H1 (cell line): ENCODE measurements around the gene CMIP. TPM values are rescaled to one million over a fixed set of nuclear protein-coding genes. Genes with fewer than 3 reads are reported as not detected.

Experiments used
- CTCF ChIA-PET: fragments of 300-600 bp; sonication (Branson Sonifier 250); formaldehyde crosslinking; loops from one replicate; lab custom pipeline; 2021; ENCODE audit not compliant: partially characterized antibody; lab: Charles Lee
- POLR2A ChIA-PET: fragments of 300-600 bp; sonication (Branson Sonifier 250); formaldehyde crosslinking; loops from one replicate; lab custom pipeline; 2021; ENCODE audit warnings: inconsistent platforms; ENCODE audit not compliant: partially characterized antibody; lab: Charles Lee
- DNase-seq, 2 experiments: peaks; one replicate each; pipeline versions ENCODE4 v3.0.0 to v3.0.0-alpha.2; 2010 to 2022; ENCODE audit warnings: low spot score in 2 of 2, low read depth in 1 of 2, mixed read lengths in 1 of 2
- FAIRE-seq: peaks from 2 replicates; lab custom pipeline; 2011; peaks lifted over from hg19 to GRCh38; lab: Jason Lieb, UNC
- H2AFZ ChIP-seq: 2 replicates; pipeline ENCODE4 v1.8.1; 2012; ENCODE audit warnings: low read length, inconsistent platforms
- H2AK5ac ChIP-seq: 2 replicates; pipeline ENCODE4 v1.6.1; 2013; ENCODE audit warnings: low read depth, low read length
- H2BK120ac ChIP-seq: replicated peaks from 2 replicates; pipeline ENCODE3; 2013; ENCODE audit warnings: low read depth, low read length, inconsistent platforms
- H2BK12ac ChIP-seq: 2 replicates; pipeline ENCODE4 v1.6.1; 2013; ENCODE audit warnings: low read depth, low read length
- H2BK15ac ChIP-seq: 2 replicates; pipeline ENCODE4 v1.6.1; 2013; ENCODE audit warnings: low read length
- H2BK20ac ChIP-seq: 2 replicates; pipeline ENCODE4 v1.6.1; 2013; ENCODE audit warnings: low read length
- H2BK5ac ChIP-seq: 2 replicates; pipeline ENCODE4 v1.6.1; 2013; ENCODE audit warnings: low read depth, low read length
- H3K14ac ChIP-seq: 2 replicates; pipeline ENCODE4 v1.6.1; 2013; ENCODE audit warnings: inconsistent platforms; ENCODE audit not compliant: insufficient read length
- H3K18ac ChIP-seq: 2 replicates; pipeline ENCODE4 v1.6.1; 2013; ENCODE audit warnings: low read length; ENCODE audit errors: extremely low read depth
- H3K23ac ChIP-seq: 2 replicates; pipeline ENCODE4 v1.6.1; 2013; ENCODE audit warnings: inconsistent platforms; ENCODE audit not compliant: insufficient read length
- H3K23me2 ChIP-seq: 2 replicates; pipeline ENCODE4 v1.6.1; 2013; ENCODE audit warnings: low read depth, low read length
- H3K27ac ChIP-seq: 2 replicates; pipeline ENCODE4 v1.6.1; 2011; ENCODE audit warnings: low read depth, low read length, inconsistent platforms
- H3K27me3 ChIP-seq, 4 experiments: replicated peaks in 1 of 4; 1 replicate in 1 of 4; 2 replicates in 3 of 4; pipeline versions ENCODE4 v1.6.1 to v1.8.1; 2011 to 2013; ENCODE audit warnings: low read length in 3 of 4, mild to moderate bottlenecking in 3 of 4, inconsistent platforms in 2 of 4, mixed read lengths in 2 of 4, moderate library complexity in 1 of 4; ENCODE audit not compliant: control insufficient read depth in 3 of 4, insufficient read depth in 3 of 4; ENCODE audit errors: extremely low read depth in 1 of 4
- H3K36me3 ChIP-seq, 4 experiments: 2 replicates each; pipeline versions ENCODE4 v1.6.1 to v1.8.1; 2011 to 2013; ENCODE audit warnings: mild to moderate bottlenecking in 4 of 4, low read length in 3 of 4, moderate library complexity in 2 of 4, control low read depth in 1 of 4, inconsistent platforms in 1 of 4; ENCODE audit not compliant: insufficient read depth in 4 of 4, control insufficient read depth in 2 of 4
- H3K4ac ChIP-seq: replicated peaks from 2 replicates; pipeline ENCODE3; 2013; ENCODE audit warnings: low read length, low read depth, mixed read lengths, inconsistent platforms; ENCODE audit not compliant: insufficient read length
- H3K4me1 ChIP-seq, 4 experiments: replicated peaks in 1 of 4; 1 replicate in 1 of 4; 2 replicates in 3 of 4; pipeline versions ENCODE4 v1.6.1 to v1.8.1; 2011 to 2013; ENCODE audit warnings: low read length in 3 of 4, inconsistent platforms in 2 of 4, mixed read lengths in 1 of 4; ENCODE audit not compliant: insufficient read depth in 4 of 4, control insufficient read depth in 3 of 4
- H3K4me2 ChIP-seq, 2 experiments: 2 replicates each; pipeline versions ENCODE4 v1.6.1 to v1.8.1; 2011 to 2013; ENCODE audit warnings: low read depth in 2 of 2, low read length in 2 of 2, control low read depth in 1 of 2, inconsistent platforms in 1 of 2, mild to moderate bottlenecking in 1 of 2; ENCODE audit not compliant: insufficient read depth in 1 of 2
- H3K4me3 ChIP-seq, 4 experiments: fragments of 200-600, 300-600 bp in 1 of 4; sonication (generic), shearing (Covaris generic), sonication (Bioruptor Twin) in 1 of 4; 2 replicates each; pipeline versions ENCODE4 v1.5.1 to v1.8.1; 2011 to 2016; ENCODE audit warnings: low read length in 4 of 4, low read depth in 3 of 4, control low read depth in 2 of 4, inconsistent platforms in 2 of 4, mild to moderate bottlenecking in 2 of 4, mixed read lengths in 1 of 4, moderate library complexity in 1 of 4; ENCODE audit not compliant: insufficient read depth in 2 of 4; ENCODE audit errors: extremely low read depth in 1 of 4
- H3K56ac ChIP-seq: replicated peaks from 2 replicates; pipeline ENCODE3; 2013; ENCODE audit warnings: low read depth, mild to moderate bottlenecking, mixed read lengths, low read length, inconsistent platforms; ENCODE audit not compliant: insufficient read length
- H3K79me1 ChIP-seq: 2 replicates; pipeline ENCODE4 v1.6.1; 2013; ENCODE audit warnings: low read depth, low read length, control low read depth
- H3K79me2 ChIP-seq, 2 experiments: 2 replicates each; pipeline versions ENCODE4 v1.6.1 to v1.8.1; 2012 to 2013; ENCODE audit warnings: low read length in 2 of 2, mild to moderate bottlenecking in 2 of 2, inconsistent platforms in 1 of 2; ENCODE audit not compliant: insufficient read depth in 2 of 2, control insufficient read depth in 1 of 2
- H3K9ac ChIP-seq, 4 experiments: replicated peaks in 1 of 4; 1 replicate in 1 of 4; 2 replicates in 3 of 4; pipeline versions ENCODE4 v1.6.1 to v1.8.1; 2011 to 2013; ENCODE audit warnings: low read depth in 3 of 4, low read length in 3 of 4, control low read depth in 2 of 4, mild to moderate bottlenecking in 2 of 4, moderate library complexity in 2 of 4, inconsistent platforms in 1 of 4; ENCODE audit errors: extremely low read depth in 1 of 4
- H3K9me3 ChIP-seq, 2 experiments: 2 replicates each; pipeline versions ENCODE4 v1.6.1 to v1.8.1; 2012 to 2013; ENCODE audit warnings: mild to moderate bottlenecking in 2 of 2, moderate library complexity in 2 of 2, control low read depth in 1 of 2, inconsistent platforms in 1 of 2, low read depth in 1 of 2, low read length in 1 of 2, mixed read lengths in 1 of 2; ENCODE audit not compliant: insufficient read depth in 2 of 2
- H4K20me1 ChIP-seq, 2 experiments: replicated peaks in 1 of 2; 2 replicates each; pipeline versions ENCODE3 to v1.8.1; 2011 to 2013; ENCODE audit warnings: inconsistent platforms in 2 of 2, low read length in 2 of 2, mild to moderate bottlenecking in 1 of 2; ENCODE audit not compliant: insufficient read depth in 2 of 2, control insufficient read depth in 1 of 2
- H4K5ac ChIP-seq: 2 replicates; pipeline ENCODE4 v1.6.1; 2013; ENCODE audit warnings: low read length, low read depth, mixed read lengths, inconsistent platforms; ENCODE audit not compliant: insufficient read length
- H4K8ac ChIP-seq: 2 replicates; pipeline ENCODE4 v1.8.0; 2013; ENCODE audit warnings: mild to moderate bottlenecking, moderate library complexity, low read length, inconsistent platforms; ENCODE audit not compliant: insufficient read depth; ENCODE audit errors: extremely low read depth
- H4K91ac ChIP-seq: replicated peaks from 2 replicates; pipeline ENCODE3; 2013; ENCODE audit warnings: low read length, mixed read lengths, inconsistent platforms; ENCODE audit not compliant: insufficient read length
- ATF3 ChIP-seq: IDR thresholded peaks from 2 replicates; pipeline ENCODE4 v1.6.1; 2011; ENCODE audit warnings: low read depth, mild to moderate bottlenecking, low read length; ENCODE audit not compliant: insufficient read depth
- KDM1A ChIP-seq: fragments of 200-600, 300-600 bp; sonication (generic); IDR thresholded peaks from 2 replicates; pipeline ENCODE4 v1.7.1; 2016; ENCODE audit warnings: mild to moderate bottlenecking, low read length, borderline replicate concordance
- WGBS, 2 experiments: shearing (Covaris generic) in 1 of 2; methylation state at CpG; one replicate each; pipeline versions ENCODE4 v1.1.6 to v1.1.7; 2013 to 2015; ENCODE audit warnings: low lambda C conversion rate in 2 of 2, mixed read lengths in 2 of 2, inconsistent platforms in 1 of 2, low coverage in 1 of 2, missing lambda C conversion rate in 1 of 2; ENCODE audit not compliant: insufficient replicate concordance in 2 of 2, insufficient coverage in 1 of 2, insufficient read length in 1 of 2; ENCODE audit errors: extremely low coverage in 1 of 2, missing lambda C conversion rate in 1 of 2; 5-methylcytosine and 5-hydroxymethylcytosine counted together
- polyA plus RNA-seq, 7 experiments: library from polyadenylated mRNA; depleted of rRNA in 3 of 7; stranded (reverse) in 5 of 7; unstranded in 2 of 7; fragments of >200 nt in 5 of 7; fragments of 200-250 nt in 2 of 7; gene quantifications; 1 replicate in 5 of 7; 2 replicates in 1 of 7; 4 replicates in 1 of 7; pipeline versions ENCODE4 v1.2.1 to v1.2.3, GENCODE V29; 2011 to 2013; ENCODE audit warnings: missing spikeins in 2 of 7, mixed read lengths in 2 of 7
- total RNA-seq: library from RNA; stranded (reverse); fragmentation: NEBNext Ultra II Directional; extraction: Animal tissue kit (Norgen Biotek cat#: 25700); gene quantifications from 2 replicates; pipeline ENCODE4 v1.2.1, GENCODE V29; 2021

Gene CMIP
- total and polyA plus RNA-seq, 2 of the 8 experiments (the other 6 are each of a cell fraction or from before 2014, with no cell fraction given) = 7.9 to 53.2 TPM

- Histone ChIP-seq H3K79me2 (peaks cover 4 to 88% of the 10 kb centered on the region in 2 experiments), H3K23me2 (peaks cover 3% of the 10 kb centered on the region; the same call in 1 of the 2 replicates), H2AK5ac (no peak overlapping the region), H4K91ac (no peak overlapping the region), H4K5ac (no peak overlapping the region), H4K20me1 (peaks cover 8 to 40% of the 10 kb centered on the region in 2 experiments), H2BK5ac (no peak overlapping the region), H2BK12ac (no peak overlapping the region)
- POLR2A ChIA-PET = interaction anchor here (1.5 kb wide), 1 partner anchor 10 kb away, joined by 4 read pairs; no protein-coding TSS in a partner anchor
- FAIRE-seq = no peak
- 0 out of 2 replicates have a peak, but pooled peaks have one; percentile 37 for TF ChIP-seq KDM1A
- TF ChIP-seq ATF3 = no peak
- TF ChIP-seq, all 59 proteins: peak for 1
- H3K4me1 ChIP-seq = peaks cover 0 to 8% (median 3%) of the 10 kb centered on the region in 4 experiments; a peak in 4 of 7 replicates
- no peak overlapping the region for H3K23ac ChIP-seq
- H3K4me3 ChIP-seq = no peak overlapping the region
- H3K4ac ChIP-seq = no peak overlapping the region
- H3K79me1 ChIP-seq = peaks cover 56% of the 10 kb centered on the region
- H3K9ac ChIP-seq = no peak overlapping the region
- no peak overlapping the region for H2AFZ ChIP-seq
- H3K56ac ChIP-seq = no peak overlapping the region
- H4K8ac ChIP-seq = no peak overlapping the region
- CTCF ChIA-PET = interaction anchor here (0.9 to 2.7 kb wide), 8 partner anchors 10 to 141 kb away, joined by 3 to 10 read pairs (median 4); no protein-coding TSS in a partner anchor
- no peak overlapping the region for H3K18ac ChIP-seq
- no peak overlapping the region for H2BK20ac ChIP-seq
- H3K36me3 ChIP-seq = no peaks in the 10 kb centered on the region
- no peak overlapping the region for H2BK120ac ChIP-seq
- WGBS, 2 experiments = 88% methylated on average over 25 of the region's 25 CpGs; no CpG with 5 or more reads in 1 of the 2 experiments
- H3K27ac ChIP-seq = no peak overlapping the region
- no peak overlapping the region for H3K14ac ChIP-seq
- no peak overlapping the region for H3K4me2 ChIP-seq
- H3K27me3 ChIP-seq = no peaks in the 10 kb centered on the region
- DNase-seq = no peak
- no peaks in the 10 kb centered on the region for H3K9me3 ChIP-seq
- H2BK15ac ChIP-seq = no peak overlapping the region
Measured at GRCh38 chr16:81545470-81546250, 101.1 kb downstream of the CMIP start.
